ENCODE data around the gene KIF26A.

The KIF26A gene

GRCh38 chr14:104101651-104102281 is 36.6 kb upstream of the KIF26A start:
- no peak for DNase-seq

GRCh38 chr14:104102282-104102914 is 36.0 kb upstream of the KIF26A start:
- DNase-seq, result no peak

GRCh38 chr14:104103061-104103445 is 35.3 kb upstream of the KIF26A start:
- no peak for DNase-seq

- DNase-seq, result no peak
Observed at GRCh38 chr14:104103446-104104075, 34.8 kb upstream of the KIF26A start.

- no peak for DNase-seq
Observed at GRCh38 chr14:104104076-104104901, 34.1 kb upstream of the KIF26A start.

- no peak for DNase-seq
Observed at GRCh38 chr14:104105071-104105821, 33.1 kb upstream of the KIF26A start.

GRCh38 chr14:104105822-104106470 is 32.4 kb upstream of the KIF26A start:
- DNase-seq, result no peak

- DNase-seq, result no peak
Observed at GRCh38 chr14:104106471-104106991, 31.9 kb upstream of the KIF26A start.

- no peak for DNase-seq
Observed at GRCh38 chr14:104107101-104107581, 31.2 kb upstream of the KIF26A start.

GRCh38 chr14:104107611-104108569 is 30.5 kb upstream of the KIF26A start:
- no peak for DNase-seq

- DNase-seq, result no peak
Observed at GRCh38 chr14:104108570-104109541, 29.5 kb upstream of the KIF26A start.

GRCh38 chr14:104109731-104110361 is 28.5 kb upstream of the KIF26A start:
- no peak for DNase-seq

- no peak for DNase-seq
Observed at GRCh38 chr14:104110491-104111209, 27.7 kb upstream of the KIF26A start.

- no peak for DNase-seq
Observed at GRCh38 chr14:104111301-104112112, 26.9 kb upstream of the KIF26A start.

GRCh38 chr14:104112113-104112505 is 26.3 kb upstream of the KIF26A start:
- no peak for DNase-seq

GRCh38 chr14:104112609-104113571 is 25.5 kb upstream of the KIF26A start:
- DNase-seq, result no peak

All from NCI-H2171 treated with DMSO at 0.1 percent for 48 hours (cell line).